K562 (cell line): ENCODE results near the gene SOX21. TPM values are rescaled to one million over a fixed set of nuclear protein-coding genes. Genes with fewer than 3 reads are reported as not detected.
A peak's percentile ranks its signal among the peaks of the same experiment; 100 is the strongest.

Experiments used
- ATAC-seq: fragments of 200-7000 bp; cut with Tn5 transposase; 3 replicates; pipeline ENCODE4 v1.9.1; 2020; ENCODE audit warnings: moderate library complexity
- BruUV-seq: library from RNA; stranded (reverse); fragments of 400-500 nt; replicated peaks from 2 replicates; lab custom pipeline; 2021; lab: Mats Ljungman, UMichigan
- CTCF ChIA-PET: fragments of 300-600 bp; formaldehyde crosslinking; extraction: SDS; loops from one replicate; lab custom pipeline; 2021; ENCODE audit warnings: low intra/inter-chr PET ratio; lab: Yijun Ruan, JAX
- POLR2A ChIA-PET: fragments of 300-600, 350-650 bp; sonication (Branson Sonifier 250); formaldehyde crosslinking; extraction: SDS; loops from one replicate; lab custom pipeline; 2021; ENCODE audit warnings: antibody characterized with exemption, inconsistent platforms; lab: Yijun Ruan, JAX
- DNase-seq, 4 experiments: peaks; one replicate each; pipeline versions ENCODE4 v3.0.0 to v3.0.0-alpha.2; 2011 to 2018; ENCODE audit warnings: low spot score in 3 of 4, mixed read lengths in 3 of 4; ENCODE audit errors: extremely low read depth in 1 of 4
- FAIRE-seq: peaks from 2 replicates; lab custom pipeline; 2011; peaks lifted over from hg19 to GRCh38; lab: Jason Lieb, UNC
- H2AFZ ChIP-seq: 2 replicates; pipeline ENCODE4 v1.6.0; 2011; ENCODE audit warnings: low read depth, low read length, control low read depth, inconsistent platforms
- H3K27ac ChIP-seq: fragments of 200-600 bp; 3 replicates; pipeline ENCODE4 v1.8.0; 2011; ENCODE audit warnings: low read depth, mild to moderate bottlenecking, control low read depth, inconsistent platforms, low read length, moderate library complexity, mixed read lengths; ENCODE audit errors: extremely low read depth
- H3K27me3 ChIP-seq, 2 experiments: fragments of 300-600 bp in 1 of 2; 2 replicates in 1 of 2; 3 replicates in 1 of 2; pipeline versions ENCODE4 v1.6.0 to v1.8.0; 2011; ENCODE audit warnings: inconsistent platforms in 2 of 2, low read length in 2 of 2, mild to moderate bottlenecking in 1 of 2, mixed read lengths in 1 of 2, moderate library complexity in 1 of 2; ENCODE audit not compliant: control insufficient read depth in 2 of 2, insufficient read depth in 2 of 2
- H3K36me3 ChIP-seq: fragments of 300-600 bp; 3 replicates; pipeline ENCODE4 v1.8.0; 2011; ENCODE audit warnings: mild to moderate bottlenecking, low read length, inconsistent platforms; ENCODE audit not compliant: control insufficient read depth, insufficient read depth
- H3K4me1 ChIP-seq, 2 experiments: fragments of 200-600 bp in 1 of 2; replicated peaks in 1 of 2; 2 replicates in 1 of 2; 3 replicates in 1 of 2; pipeline versions ENCODE4 v1.5.1 to v1.8.0; 2011; ENCODE audit warnings: inconsistent platforms in 2 of 2, low read length in 2 of 2, mild to moderate bottlenecking in 1 of 2, mixed read lengths in 1 of 2, moderate library complexity in 1 of 2; ENCODE audit not compliant: control insufficient read depth in 2 of 2, insufficient read depth in 2 of 2
- H3K4me2 ChIP-seq: 2 replicates; pipeline ENCODE4 v1.6.1; 2011; ENCODE audit warnings: low read length, control low read depth, inconsistent platforms, mixed read lengths; ENCODE audit not compliant: insufficient read depth
- H3K4me3 ChIP-seq: fragments of 200-600 bp; sonication (generic), shearing (Covaris generic); 2 replicates; pipeline ENCODE4 v1.5.1; 2016; ENCODE audit warnings: control low read depth, inconsistent platforms
- H3K79me2 ChIP-seq: fragments of 200-600 bp; 3 replicates; pipeline ENCODE4 v1.8.0; 2011; ENCODE audit warnings: low read length, inconsistent platforms; ENCODE audit not compliant: control insufficient read depth, insufficient read depth
- H3K9ac ChIP-seq, 2 experiments: 2 replicates each; pipeline versions ENCODE4 v1.6.0 to v1.6.1; 2011; ENCODE audit warnings: low read depth in 2 of 2, low read length in 2 of 2, control low read depth in 1 of 2, inconsistent platforms in 1 of 2, mild to moderate bottlenecking in 1 of 2, mixed read lengths in 1 of 2; ENCODE audit not compliant: insufficient read depth in 1 of 2
- H3K9me1 ChIP-seq: one replicate; pipeline ENCODE4 v1.6.0; 2011; ENCODE audit warnings: inconsistent platforms, mild to moderate bottlenecking, low read length, moderate library complexity; ENCODE audit not compliant: control insufficient read depth, insufficient read depth
- H3K9me3 ChIP-seq: replicated peaks from 2 replicates; pipeline ENCODE4 v1.5.1; 2011; ENCODE audit warnings: low read depth, low read length, inconsistent platforms; ENCODE audit not compliant: control insufficient read depth, insufficient read depth
- H4K20me1 ChIP-seq: replicated peaks from 2 replicates; pipeline ENCODE4 v1.6.1; 2011; ENCODE audit warnings: low read length, inconsistent platforms, mixed read lengths; ENCODE audit not compliant: control insufficient read depth, insufficient read depth
- CTCF ChIP-seq, 3 experiments: IDR thresholded peaks in 2 of 3; conservative IDR thresholded peaks in 1 of 3; 2 replicates each; pipeline ENCODE4 v1.5.1; 2011 to 2012; ENCODE audit warnings: low read length in 3 of 3, mild to moderate bottlenecking in 3 of 3, control low read depth in 2 of 3, improper control_type of control experiment in 1 of 3, inconsistent platforms in 1 of 3, low read depth in 1 of 3, mixed read lengths in 1 of 3, moderate library complexity in 1 of 3; ENCODE audit not compliant: insufficient read depth in 2 of 3
- GABPA ChIP-seq: fragments of 200-800 bp; sonication (Bioruptor generic); conservative IDR thresholded peaks from 2 replicates; pipeline ENCODE4 v1.6.1; 2016; ENCODE audit warnings: low read depth, missing genetic modification characterization, missing compliant biosample characterization
- HDAC3 ChIP-seq: fragments of 450-650 bp; IDR thresholded peaks from 2 replicates; pipeline ENCODE4 v1.6.1; 2018; ENCODE audit warnings: borderline replicate concordance, mild to moderate bottlenecking, moderate library complexity; ENCODE audit not compliant: partially characterized antibody
- HNRNPK ChIP-seq: fragments of 200-400 bp; formaldehyde crosslinking; IDR thresholded peaks from one replicate; pipeline ENCODE4 v1.6.1; 2018; ENCODE audit warnings: mild to moderate bottlenecking, low read depth, low read length; ENCODE audit not compliant: poor library complexity, severe bottlenecking
- KDM1A ChIP-seq, 2 experiments: fragments of 450-650 bp; IDR thresholded peaks; 2 replicates each; pipeline ENCODE4 v1.6.1; 2016; ENCODE audit warnings: mild to moderate bottlenecking in 2 of 2
- RAD51 ChIP-seq: fragments of 450-650 bp; IDR thresholded peaks from 2 replicates; pipeline ENCODE4 v1.7.1; 2016; ENCODE audit warnings: low read depth, mild to moderate bottlenecking, borderline replicate concordance
- TCFL5 ChIP-seq: fragments of 250-450 bp; sonication (Bioruptor Pico); conservative IDR thresholded peaks from 2 replicates; pipeline ENCODE4 v1.6.1; 2021; ENCODE audit warnings: mild to moderate bottlenecking, moderate library complexity, matching md5 sums
- WGBS: fragments of 100-300 bp; shearing (Covaris generic); methylation state at CpG from one replicate; pipeline ENCODE4 v1.1.6; 2016; ENCODE audit warnings: low coverage, mixed read lengths; ENCODE audit not compliant: insufficient coverage; ENCODE audit errors: missing lambda C conversion rate; 5-methylcytosine and 5-hydroxymethylcytosine counted together
- in situ Hi-C: fragments of 300-500 bp; cut with MboI; formaldehyde crosslinking; loops from 4 replicates; pipeline ENCODE4 v1.15.0; 2018; ENCODE audit warnings: inconsistent platforms, mixed read lengths
- intact Hi-C: fragments of 100-400 bp; cut with micrococcal nuclease; formaldehyde crosslinking; loops from 2 replicates; pipeline ENCODE4 v1.14.2; 2022
- polyA plus RNA-seq, 8 experiments: library from polyadenylated mRNA; depleted of rRNA in 4 of 8; stranded (reverse) in 5 of 8; unstranded in 3 of 8; fragments of >200 nt; fragmentation: Nextera tagmentation in 2 of 8; fragmentation: Illumina TruSeq in 1 of 8; extraction: Ambion mirVana in 2 of 8; extraction: Trizol in 1 of 8; gene quantifications; 2 replicates each; pipeline versions ENCODE4 v1.2.1 to v1.2.3, GENCODE V29; 2011 to 2014; ENCODE audit warnings: inconsistent platforms in 1 of 8, missing spikeins in 1 of 8
- total RNA-seq, 7 experiments: library from RNA; depleted of rRNA in 6 of 7; stranded (reverse); fragments of >200 nt in 6 of 7; fragmentation: Illumina TruSeq in 2 of 7; extraction: Trizol in 2 of 7; gene quantifications; 2 replicates each; pipeline versions ENCODE4 v1.2.1 to v1.2.3, GENCODE V29; 2011 to 2021; ENCODE audit warnings: low replicate concordance in 1 of 7
- TF ChIP-seq, protein P1 (sequence below): sonication (generic); formaldehyde crosslinking; IDR thresholded peaks from 2 replicates; pipeline ENCODE4 v1.8.1; 2023; ENCODE audit warnings: mild to moderate bottlenecking, missing genetic modification reagents, moderate library complexity

SOX21 gene
- total and polyA plus RNA-seq, 9 of the 15 experiments (the other 6 are each of a cell fraction or from before 2014, with no cell fraction given): 0.07 TPM; not detected in 8

DNA sequence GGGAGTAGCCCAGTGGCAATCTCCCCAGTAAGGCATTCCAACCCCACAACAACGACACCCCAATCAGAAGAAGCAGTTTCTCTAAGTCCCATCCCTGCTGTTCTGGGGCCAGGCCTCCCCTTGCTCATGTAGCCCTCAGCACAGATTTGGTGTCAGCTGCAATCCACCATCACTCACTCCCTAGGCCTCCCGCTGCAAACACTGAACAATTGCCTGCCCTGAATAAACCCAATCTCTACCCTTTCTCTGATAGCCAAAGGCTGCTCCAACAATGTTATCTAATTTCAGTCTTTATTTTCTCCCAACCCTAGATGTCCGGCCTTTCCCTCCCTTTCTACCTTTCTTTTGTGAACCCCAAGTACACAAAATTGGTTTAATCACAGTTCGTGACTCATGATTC lies 5.6 kb upstream of the SOX21 start (continued):
- TF ChIP-seq KDM1A (IDR thresholded peaks at IDR 0.05) (peak; percentile 41 to 52; a peak in 3 of 4 replicates), GABPA (tag) (no peak), RAD51 (no peak)
- TF ChIP-seq, all 486 proteins: peak for 3

DNA sequence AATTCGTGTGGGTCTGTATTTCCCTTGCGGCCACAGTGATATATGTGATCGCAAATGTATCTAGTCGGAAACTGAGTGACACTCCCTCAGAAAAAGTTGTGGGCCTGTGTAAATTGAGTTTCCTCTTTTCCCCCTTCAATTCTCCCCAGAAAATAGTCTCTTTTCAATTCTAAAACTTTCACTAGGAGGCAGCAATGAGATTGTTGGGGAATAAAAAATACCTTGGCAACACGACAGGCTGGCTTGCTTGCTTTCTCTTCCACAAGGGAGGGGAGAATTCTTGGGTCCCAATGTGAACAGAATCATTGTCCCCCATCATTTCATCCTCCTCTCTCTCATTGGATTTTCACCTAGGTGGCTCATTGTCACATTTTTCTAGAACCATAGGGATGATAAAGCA lies 3.7 kb upstream of the SOX21 start:
- no peak overlapping the region for H2AFZ ChIP-seq
- FAIRE-seq (peak; percentile 29), ATAC-seq (no peak), DNase-seq (no peak)
- no peaks in the 10 kb centered on the region for H4K20me1 ChIP-seq
- H3K27me3 ChIP-seq: peaks cover 2 to 22% of the 10 kb centered on the region in 2 experiments; a peak in 2 of 5 replicates
- intact Hi-C loops (loop anchor here (5.0 kb wide), 1 partner anchor 761 kb away; no protein-coding TSS in a partner anchor), in situ Hi-C loops (no loop called here)
- POLR2A ChIA-PET: no interaction called here
- 42% methylated on average over 4 of the region's 5 CpGs for WGBS
- H3K9me1 ChIP-seq: no peaks in the 10 kb centered on the region
- no peak overlapping the region for H3K4me2 ChIP-seq
- H3K4me1 ChIP-seq: peaks cover 0 to 27% of the 10 kb centered on the region in 2 experiments; a peak in 2 of 5 replicates
- H3K79me2 ChIP-seq: no peaks in the 10 kb centered on the region
- BruUV-seq: no TSS peak
- H3K4me3 ChIP-seq: no peak overlapping the region
- TF ChIP-seq TCFL5 (no peak), CTCF (IDR thresholded peaks at IDR 0.05 in 2 of 3, conservative IDR thresholded peaks at IDR 0.05 in 1 of 3; ENCODE audit: insufficient read depth in 2 of 3, low read depth in 1 of 3, low read length in 3 of 3) (peak in 1 of 3 experiments; percentile 12; a peak in 1 of 6 replicates), HDAC3 (no peak), HNRNPK (no peak)
- TF ChIP-seq, protein P1, sequence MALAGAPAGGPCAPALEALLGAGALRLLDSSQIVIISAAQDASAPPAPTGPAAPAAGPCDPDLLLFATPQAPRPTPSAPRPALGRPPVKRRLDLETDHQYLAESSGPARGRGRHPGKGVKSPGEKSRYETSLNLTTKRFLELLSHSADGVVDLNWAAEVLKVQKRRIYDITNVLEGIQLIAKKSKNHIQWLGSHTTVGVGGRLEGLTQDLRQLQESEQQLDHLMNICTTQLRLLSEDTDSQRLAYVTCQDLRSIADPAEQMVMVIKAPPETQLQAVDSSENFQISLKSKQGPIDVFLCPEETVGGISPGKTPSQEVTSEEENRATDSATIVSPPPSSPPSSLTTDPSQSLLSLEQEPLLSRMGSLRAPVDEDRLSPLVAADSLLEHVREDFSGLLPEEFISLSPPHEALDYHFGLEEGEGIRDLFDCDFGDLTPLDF (CRISPR knock-in tag): no peak
- no peaks in the 10 kb centered on the region for H3K9me3 ChIP-seq
- CTCF ChIA-PET: no interaction called here
- H3K9ac ChIP-seq: no peak overlapping the region
- H3K36me3 ChIP-seq: no peaks in the 10 kb centered on the region
- H3K27ac ChIP-seq: no peak overlapping the region
